ENCODE results near the gene CACNA2D3.
"Not testable (repeated sequence)": the region's sequence is repeated elsewhere in the genome, so short reads cannot be mapped to it uniquely, and the experiment has no call there.

CACNA2D3 gene

DNA sequence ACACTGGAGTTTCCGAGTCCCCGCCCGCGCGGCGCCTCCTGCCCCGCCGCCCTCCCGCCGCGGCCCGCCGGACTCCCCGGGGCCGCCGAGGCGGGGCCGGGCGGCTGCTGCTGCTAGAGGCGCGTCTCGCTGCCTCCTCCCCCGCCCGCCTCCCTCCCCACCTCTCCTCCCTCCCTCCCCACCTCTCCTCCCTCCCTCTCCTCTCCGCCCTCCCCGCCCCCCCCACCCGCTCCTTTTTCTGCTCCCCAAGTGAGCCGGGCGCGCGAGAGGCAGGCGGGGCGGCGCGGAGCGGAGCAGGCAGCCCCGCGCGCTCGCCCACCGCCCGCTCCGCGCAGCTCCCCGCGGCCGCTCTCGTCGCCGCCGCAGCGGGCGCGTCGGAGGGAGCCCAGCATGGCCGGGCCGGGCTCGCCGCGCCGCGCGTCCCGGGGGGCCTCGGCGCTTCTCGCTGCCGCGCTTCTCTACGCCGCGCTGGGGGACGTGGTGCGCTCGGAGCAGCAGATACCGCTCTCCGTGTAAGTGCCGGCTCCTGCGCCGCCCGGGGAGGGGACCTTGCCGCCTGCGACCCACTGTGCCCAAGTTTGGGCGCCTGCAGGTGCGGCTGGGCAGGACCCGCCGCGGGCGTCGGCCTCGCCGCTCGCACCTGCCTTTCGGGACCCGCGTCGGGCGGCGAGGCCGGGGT lies at the start of gene CACNA2D3:
Gene CACNA2D3, plus strand, starts transcription at position 229 of the 679 bp plus-strand sequence.
- no peak for DNase-seq (ENCODE audit: low read depth)

DNA sequence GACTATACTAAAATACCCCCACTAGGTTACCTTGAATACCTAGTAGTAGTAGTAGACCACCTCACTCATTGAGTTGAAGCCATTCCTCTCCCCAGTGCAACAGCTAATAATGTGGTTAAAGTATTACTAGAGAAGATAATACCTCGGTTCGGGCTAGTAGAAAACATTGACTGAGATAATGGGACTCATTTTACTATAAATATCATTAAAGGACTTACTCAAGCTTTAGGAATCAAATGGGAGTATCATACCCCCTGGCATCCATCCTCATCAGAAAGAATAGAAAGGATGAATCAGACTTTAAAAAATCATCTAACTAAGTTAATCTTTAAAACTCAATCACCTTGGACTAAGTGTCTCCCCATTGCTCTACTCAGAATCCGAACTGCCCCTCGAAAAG lies 49.0 kb upstream of the CACNA2D3 start:
- no peak for DNase-seq (ENCODE audit: low read depth)

DNA sequence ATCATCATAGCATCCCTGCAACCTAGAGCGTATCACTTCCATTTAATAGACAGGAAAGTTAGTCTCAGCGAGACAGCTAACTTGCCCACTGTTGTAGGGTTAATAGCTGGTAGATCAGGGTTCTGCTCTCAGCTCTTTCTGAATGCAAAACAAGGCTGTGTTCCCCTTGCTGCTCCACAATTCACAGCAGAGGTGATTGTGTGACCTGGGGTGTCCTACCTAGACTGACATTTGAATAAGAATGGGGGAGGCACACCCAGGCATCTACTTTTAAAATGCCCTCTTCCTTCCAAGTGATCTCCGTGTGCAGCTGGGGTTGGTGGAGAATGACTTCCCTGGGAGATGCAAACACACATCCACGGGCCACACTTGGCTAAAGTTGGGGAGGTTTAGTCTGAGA lies 43.0 kb upstream of the CACNA2D3 start:
- no peak for DNase-seq (ENCODE audit: low read depth)

DNA sequence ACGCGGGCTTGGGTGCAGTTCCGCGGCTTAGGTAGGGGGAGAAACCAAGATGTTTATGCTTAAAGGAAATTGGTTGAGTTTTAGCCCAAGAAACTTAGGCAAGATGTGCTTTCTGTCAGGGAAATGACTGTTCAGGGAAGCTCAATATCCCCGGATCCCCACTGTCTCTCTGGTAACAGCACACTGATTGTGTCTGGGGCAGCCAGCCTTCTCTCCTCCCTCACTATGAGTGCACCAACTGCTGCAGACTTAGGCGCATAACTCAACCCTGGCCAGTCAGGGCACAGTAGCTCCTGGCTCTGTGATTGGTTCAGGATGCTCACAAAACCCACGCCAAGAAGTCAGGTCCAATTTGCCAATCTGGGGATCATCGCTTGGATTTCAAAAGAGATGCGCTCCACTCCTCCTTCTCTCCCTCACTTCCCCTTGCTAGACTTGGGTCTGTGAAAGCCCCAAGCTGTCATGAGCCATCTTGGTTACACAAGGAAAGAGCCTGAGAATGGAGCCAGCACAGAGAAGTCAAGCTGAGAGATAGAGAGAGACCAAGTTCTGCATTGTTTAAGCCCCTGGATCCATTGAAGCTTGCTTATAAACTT lies 42.5 kb upstream of the CACNA2D3 start:
- no peak for DNase-seq (ENCODE audit: low read depth)

DNA sequence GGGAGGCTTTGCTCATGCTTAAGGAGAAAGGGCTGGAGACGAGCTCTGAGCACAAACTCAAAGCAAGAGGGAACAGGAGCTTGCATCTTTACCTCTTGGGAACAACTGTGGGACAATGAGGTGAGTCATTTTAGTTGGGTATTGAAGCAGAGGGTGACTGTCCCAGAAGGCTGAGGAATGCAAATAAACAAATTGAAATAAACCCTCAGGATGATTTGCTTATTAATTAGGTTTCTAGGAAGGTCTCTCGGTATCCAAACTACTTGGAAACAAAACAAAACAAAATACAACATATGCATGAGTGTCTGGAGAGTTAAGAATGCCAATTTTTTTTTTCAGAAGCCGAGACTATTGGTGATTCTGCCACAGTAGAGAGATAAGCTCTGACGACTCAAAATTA lies 38.4 kb upstream of the CACNA2D3 start:
- DNase-seq (ENCODE audit: low read depth), result no peak

DNA sequence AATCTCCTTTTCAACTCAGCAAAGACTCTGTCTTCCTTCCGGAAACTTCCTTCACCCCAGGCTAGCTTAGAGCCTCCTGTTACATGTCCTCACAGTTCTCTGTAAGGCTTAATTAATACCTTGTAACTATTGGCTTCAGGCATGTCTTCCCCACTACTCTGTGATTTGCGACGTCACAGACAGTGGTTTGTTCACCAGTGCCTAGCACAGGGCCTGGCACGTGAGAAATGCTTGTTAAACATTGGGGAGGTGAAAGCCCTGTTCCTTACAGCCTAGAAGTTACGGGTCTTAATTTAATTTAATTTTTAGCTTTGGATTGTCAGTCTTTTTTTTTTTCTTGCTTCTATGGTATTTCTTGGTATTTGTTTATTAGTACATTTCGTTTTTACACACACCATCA lies 36.4 kb upstream of the CACNA2D3 start:
- DNase-seq (ENCODE audit: low read depth), result no peak

DNA sequence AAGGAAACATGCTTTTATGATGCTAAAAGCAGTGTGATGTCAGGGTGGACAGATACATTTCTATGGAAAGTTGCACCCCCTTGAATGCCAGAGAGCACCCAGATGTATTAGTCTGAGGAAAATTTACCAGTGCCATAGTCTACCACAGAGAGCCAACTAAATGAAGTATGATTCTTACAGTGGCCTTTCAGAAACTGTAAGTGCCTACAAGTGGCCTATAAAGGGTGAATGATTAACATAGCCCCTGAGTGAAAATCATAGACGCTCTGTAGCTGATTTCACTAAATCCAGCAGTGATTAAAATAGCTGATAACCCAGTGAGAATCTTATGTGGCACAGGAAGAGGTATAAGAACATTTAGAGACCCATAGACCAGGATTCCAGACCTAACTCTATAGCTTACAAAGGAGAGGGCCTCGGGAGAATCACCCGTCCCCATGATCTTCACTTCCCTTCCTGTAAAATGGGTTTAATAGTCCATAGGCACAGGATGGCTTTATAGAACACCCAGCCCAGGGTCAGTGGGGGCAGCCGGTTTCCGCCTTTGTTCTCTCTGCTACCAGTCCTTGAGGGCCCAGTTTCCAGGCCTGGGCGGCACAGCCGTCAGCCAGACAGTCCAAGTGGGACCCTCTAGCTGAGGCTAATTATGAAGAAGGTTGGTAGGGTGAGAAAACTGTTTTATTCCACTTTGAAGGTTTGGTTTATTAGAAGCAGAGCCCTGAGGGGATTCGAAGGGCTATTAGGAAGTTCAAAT lies 35.5 kb upstream of the CACNA2D3 start:
- no peak for DNase-seq (ENCODE audit: low read depth)

DNA sequence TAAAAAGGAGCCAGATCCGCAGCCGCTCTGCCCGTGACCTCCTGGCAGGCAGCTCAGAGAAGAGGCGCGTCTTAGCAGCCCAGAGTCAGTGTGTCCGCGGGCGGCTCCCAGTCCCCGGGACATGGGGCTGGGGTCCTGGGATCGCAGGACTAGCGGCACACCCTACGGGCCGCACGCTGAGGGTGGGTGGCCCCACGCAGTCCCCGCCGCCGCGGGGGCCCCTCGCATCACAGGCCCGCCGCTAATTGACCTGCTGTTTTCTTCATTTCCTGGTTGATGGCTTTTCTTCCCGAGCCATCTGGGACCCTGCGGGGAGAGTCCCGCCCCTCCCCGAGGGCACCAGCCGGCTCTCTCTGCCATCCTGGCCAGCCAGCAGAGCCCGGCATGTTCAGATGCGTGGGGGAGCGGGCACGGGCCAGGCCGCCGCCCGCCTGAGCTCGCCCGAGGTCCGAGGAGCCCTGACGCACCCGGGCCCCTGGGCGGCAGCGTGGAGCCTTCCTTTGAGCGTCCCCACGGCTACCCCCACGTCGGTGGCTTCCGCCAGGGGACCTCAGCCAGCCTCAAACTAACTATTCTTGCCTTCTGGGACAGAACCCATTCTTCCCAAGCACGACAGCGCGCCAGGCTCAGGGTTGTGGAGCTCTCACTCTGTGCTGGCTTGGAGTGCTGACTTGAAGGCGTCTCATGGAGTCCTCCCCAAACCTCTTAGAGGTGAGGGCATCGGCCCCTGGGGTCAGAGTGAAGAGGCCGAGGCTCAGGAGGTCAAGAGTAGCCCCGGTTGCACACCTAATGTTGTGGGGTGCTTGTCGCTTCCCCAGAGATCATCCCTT lies 34.6 kb upstream of the CACNA2D3 start:
- no peak for DNase-seq (ENCODE audit: low read depth)

DNA sequence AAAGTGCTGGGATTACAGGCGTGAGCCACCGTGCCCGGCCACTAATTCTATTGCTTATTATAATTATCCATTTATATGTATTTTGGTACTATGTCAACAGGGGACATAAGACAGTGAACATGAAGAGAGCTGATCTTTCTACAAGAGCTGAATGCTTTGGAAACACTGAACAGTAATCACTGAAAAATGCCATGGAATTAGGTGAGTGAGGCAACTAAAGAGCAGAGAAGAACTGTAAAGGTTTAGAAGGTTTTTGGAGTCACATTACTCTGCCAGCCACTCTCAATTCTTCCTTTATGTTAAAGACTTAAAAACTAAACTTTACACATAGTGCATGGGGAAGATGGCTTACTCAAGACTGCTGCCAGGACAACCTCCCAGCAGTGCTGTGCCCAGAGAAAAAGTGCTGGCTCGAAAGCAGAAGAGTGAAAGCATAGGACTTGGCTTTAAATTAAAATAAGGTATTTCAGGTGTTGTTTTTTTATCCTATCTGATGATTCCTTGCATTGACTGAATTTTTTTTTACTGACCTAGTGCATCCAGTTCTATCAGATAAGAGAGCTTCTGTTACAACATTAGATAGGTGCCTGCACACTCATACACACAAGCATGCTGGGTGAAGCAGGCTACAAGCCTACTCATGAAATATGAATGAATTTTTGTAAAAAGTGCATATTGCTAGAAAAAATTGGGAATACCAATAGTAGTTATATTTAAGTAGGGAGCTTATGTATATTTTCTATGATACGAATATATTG lies 28.7 kb upstream of the CACNA2D3 start:
- no peak for DNase-seq (ENCODE audit: low read depth)

DNA sequence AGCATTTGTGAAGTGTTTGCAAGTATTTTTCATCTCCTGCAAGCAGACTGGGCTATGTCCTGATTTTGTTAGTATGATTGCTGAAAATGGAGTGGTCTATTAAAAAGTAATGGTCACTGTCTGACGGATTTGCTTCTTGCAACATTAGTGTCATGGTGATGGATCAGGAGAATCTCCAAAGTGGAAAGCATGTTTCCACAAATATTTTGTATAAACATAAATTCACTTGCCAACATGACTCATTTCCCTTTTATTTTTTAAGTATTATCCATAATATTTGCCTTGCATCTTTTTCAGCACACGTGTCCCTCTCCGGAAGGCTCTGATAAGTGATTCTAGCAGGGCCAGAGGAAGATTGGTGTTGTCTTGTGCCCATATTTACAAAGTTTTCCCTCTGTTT lies 27.4 kb upstream of the CACNA2D3 start:
- no peak for DNase-seq (ENCODE audit: low read depth)

DNA sequence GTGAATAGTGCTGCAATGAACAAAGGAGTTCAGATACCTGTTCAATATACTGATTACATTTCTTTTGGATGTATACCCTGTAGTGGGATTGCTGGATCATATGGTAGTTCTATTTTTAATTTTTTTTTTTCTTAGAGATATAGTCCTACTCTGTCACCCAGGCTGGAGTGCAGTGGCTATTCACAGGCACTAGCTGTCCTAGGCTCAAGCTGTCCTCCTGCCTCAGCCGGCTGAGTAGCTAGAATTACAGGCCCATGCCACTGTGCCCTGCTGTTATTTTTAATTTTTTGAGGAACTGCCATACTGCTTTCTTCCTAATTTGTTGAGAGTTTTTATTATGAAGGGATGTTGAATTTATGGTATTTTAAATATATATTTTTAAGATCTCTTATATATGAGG lies 23.0 kb upstream of the CACNA2D3 start:
- DNase-seq (ENCODE audit: low read depth), result no peak

DNA sequence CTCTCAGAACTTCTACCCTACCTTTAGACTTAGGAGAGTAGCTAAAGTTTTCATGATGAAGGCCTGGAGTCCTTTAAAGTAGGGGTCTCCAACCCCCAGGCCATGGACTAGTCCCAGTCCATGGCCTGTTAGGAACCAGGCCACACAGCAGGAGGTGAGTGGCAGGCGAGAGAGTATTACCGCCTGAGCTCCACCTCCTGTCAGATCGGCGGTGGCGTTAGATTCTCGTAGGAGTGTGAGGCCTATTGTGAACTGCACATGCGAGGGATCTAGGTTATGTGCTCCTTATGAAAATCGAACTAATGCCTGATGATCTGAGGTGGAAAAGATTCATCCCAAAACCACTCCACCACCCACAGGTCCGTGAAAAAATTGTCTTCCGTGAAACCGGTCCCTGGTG lies 18.3 kb upstream of the CACNA2D3 start:
- no peak for DNase-seq (ENCODE audit: low read depth)

DNA sequence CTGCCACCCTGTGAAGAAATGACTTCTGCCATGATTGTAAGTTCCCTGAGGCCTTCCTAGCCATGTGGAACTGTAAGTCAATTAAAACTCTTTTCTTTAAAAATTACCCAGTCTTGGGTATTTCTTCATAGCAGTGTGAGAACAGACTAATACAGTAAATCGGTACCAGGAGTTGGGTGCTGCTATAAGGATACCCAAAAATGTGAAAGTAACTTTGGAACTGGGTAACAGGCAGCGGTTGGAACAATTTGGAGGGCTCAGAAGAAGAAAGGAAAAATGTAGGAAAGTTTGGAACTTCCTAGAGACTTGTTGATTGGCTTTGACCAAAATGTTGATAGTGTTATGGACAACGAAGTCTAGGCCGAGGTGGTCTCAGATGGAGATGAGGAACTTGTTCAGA lies 6.2 kb upstream of the CACNA2D3 start:
- DNase-seq (ENCODE audit: low read depth), result not testable (repeated sequence)

DNA sequence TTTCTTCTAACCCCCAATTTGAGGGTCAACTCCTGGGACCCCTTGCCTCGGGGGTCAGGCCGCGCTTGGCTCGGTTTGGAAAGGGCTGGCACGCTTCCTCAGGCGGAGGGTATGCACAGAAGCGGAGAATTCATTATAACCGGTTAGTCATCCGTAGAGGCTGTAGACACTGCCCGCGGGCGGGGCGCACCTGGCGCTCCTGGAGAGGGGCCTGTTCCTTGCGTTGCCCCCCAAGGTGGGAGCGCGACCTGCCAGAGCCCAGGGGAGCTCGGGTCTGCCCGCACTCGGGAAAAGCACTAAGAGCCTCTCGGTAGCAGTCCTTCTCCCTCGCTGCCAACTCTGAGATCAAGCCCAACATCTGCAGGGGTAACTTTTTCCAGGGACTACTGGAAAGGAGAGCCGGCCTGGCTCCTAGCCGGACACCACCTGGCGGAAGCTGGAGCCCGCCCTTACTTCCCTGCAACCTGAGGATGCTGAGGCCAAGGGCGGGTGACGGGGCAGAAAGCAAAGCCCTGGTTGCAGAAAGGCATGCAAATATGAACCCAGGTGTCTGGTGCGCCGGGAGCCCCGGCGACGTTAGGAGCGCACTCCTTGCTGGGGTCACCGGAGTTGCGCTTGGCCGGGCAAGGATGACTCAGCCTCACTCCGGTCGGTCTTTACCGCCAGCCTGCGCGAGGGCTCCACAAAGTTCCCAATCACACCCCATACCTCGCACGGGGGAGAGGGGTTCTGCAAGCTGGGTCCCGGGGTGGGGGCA lies 1.5 kb upstream of the CACNA2D3 start:
- no peak for DNase-seq (ENCODE audit: low read depth)

DNA sequence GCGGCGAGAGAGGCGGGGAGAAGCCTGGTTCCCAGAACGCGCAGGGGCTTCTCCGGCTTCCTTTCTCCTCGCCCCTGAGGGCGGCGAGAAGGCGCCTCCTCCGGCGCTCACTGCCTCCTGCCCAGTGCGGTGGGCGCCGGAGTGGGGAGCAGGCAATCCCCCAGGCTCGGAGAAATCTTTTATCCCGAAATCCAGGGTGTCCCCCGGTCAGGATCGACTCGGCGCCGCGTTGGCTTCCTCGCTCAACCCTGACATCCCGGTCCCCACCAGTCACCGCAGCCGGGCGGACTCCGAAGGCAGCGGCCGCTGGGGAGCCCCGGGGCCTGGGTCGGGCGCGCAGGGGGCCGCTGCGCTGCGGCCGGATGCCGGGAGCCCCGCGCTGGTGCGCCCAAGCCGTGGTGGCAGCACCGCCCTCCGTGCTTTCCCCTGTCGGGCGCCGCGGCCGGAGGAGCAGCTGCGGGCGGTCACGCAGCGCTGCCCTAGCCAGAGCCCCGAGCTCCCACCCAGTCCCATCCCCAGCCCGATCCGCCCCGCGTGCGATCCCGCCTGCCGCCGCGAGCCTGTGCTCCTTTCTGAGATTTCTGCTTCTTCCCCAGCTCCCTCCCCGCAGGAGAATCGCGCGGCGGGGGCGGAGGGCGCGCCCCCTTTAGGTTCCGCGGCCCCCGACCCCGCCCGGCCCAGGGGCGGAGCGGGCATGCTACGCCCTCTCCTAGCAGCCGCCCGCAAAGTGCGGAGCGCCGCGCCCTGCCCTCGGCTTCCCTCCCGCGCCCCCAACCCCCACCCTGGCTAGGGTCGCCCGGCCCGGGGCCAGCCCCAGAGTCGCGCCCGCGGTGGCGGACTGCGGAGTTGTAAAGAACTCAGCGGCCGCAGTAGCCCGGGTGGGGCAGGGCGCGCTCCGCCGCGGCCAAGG lies 683 bp upstream of the CACNA2D3 start:
- DNase-seq (ENCODE audit: low read depth), result no peak

DNA sequence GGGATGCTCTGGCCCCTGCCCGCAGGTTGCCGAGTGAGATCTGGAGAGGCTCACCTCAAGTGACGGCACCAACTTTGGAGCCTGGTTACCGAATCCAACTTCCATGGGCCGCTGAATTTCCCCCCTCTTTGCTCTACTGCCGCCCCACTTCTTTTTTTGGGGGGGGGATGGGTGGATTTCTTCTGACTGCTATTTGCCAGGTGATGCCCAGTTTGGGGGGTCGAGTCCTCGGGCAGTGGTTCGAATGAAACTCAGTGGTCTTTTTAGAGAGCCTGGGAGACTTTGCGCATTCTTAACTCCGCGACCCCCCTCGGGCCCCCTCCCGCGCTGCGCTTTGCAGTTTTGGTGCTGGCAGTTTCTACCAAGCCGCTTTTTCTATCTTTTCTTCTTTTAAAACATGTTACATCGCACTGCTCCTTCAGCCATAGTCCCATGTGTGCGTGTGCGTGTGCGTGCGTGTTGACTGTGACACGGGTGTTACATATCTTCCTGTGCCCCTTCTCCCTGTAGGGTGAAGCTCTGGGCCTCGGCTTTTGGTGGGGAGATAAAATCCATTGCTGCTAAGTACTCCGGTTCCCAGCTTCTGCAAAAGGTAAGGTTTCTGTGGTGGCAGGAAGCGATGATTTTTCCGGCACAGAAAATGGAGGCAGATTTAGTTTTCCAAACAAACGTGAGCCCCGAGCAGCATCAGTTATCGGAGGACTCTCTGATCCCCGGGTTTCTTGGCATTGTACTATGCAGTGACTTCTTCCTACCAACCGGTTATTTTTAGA lies 837 bp downstream of the CACNA2D3 start:
- DNase-seq (ENCODE audit: low read depth), result no peak

DNA sequence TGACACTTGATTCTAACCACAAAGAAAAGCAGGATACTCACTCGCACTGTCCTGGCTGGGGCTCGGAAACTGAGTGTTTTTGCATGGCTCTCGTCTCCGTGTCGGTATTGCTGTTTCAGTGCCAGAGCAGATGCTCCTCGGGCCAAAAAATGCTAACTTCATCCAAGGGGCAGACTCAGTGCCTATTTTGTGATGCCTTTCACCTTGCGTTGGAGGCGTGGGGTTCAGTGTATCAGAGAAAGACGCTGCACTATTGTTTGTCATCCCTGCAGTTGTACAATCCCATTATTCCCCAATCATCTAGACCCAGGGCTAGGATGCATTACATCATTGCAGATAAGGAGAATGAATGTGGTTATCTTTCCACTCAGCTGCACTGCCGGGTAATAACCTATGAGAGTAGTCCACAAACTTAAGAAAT lies 1.4 kb downstream of the CACNA2D3 start:
- no peak for DNase-seq (ENCODE audit: low read depth)

DNA sequence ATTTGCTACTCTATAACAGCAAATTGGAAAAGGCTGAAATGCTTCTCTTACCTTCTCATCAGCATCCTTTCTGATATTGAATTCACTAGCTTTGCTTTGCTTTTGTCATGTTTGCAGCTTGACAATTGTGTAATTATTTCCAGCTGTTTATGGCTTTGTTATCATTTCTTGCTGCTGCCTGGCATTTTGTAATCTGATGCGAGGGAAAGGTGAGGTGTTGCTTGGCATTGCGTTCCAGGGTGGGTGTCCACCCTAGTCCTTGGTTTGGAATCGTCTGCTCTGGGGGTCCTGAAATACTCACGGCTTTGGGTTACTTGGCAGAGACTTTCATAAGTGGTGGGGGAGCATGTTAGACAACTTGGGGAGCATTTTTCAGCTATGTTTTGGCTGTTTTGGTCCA lies 2.9 kb downstream of the CACNA2D3 start:
- DNase-seq (ENCODE audit: low read depth), result no peak

DNA sequence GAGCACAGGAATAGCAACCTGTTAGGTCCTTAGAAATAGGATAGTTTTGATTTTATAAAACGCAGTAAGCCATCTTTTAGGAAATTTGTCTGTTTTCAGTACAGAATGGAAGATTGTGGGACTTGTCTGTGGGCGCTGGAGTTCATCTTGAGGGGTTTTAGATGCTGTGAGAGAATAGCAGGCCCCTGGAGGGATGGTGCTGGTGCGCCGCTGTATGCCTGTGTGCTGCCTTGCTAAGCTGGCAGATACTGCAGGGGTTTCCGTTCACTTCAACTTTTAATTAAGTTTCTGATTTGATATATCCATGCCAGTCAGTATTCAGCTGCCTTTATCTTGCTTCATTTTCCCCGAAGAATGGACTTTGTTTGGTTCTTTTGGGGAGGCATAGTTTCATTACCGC lies 4.2 kb downstream of the CACNA2D3 start:
- no peak for DNase-seq (ENCODE audit: low read depth)

Data from activated T-helper 1 cell treated with Interleukin-2 at 50 U/mL for 16 hours (primary cell).